ENCODE measurements around the gene PPP1R12B.
"Not testable (repeated sequence)": the region's sequence is repeated elsewhere in the genome, so short reads cannot be mapped to it uniquely, and the experiment has no call there.

Gene PPP1R12B

DNA sequence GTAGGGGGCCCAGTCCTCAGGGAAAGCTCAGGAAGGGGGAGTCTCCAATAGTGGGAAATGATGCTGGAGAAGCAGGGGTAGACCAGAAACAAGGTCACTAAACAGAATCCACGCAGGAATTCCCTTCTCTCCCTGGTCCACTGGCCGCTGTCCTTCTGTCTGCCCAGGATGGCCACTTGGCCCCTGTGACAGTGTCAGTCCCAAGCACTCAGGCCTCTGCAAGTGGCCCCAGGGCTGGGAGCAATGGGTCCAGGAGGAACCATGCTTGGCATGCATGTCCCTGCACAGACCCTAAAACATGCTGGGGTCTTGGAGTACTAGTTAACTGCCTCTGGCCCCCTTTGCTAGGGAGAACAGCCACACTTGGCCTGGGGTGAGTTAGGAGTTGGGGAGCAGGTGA lies 271.5 kb downstream of the PPP1R12B start:
- not testable (repeated sequence) for DNase-seq

DNA sequence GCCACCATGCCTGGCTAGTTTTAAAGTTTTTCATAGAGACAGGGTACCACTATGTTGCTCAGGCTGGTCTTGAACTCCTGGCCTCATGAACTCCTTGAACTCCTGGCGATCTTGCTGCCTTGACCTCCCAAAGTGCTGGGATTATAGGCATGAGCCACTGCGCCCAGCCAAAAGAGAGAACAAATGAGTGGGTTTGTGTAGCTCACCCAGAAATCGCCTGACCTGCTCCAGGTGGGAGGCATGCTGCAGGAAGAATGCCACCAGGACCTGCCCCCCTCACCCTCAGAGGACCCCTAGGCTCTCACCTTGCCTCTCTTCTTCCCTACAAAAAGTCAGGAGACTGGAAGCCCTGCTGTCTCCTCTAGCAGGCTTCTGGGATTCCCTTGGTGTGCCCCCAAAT lies 272.9 kb downstream of the PPP1R12B start:
- DNase-seq = no peak

DNA sequence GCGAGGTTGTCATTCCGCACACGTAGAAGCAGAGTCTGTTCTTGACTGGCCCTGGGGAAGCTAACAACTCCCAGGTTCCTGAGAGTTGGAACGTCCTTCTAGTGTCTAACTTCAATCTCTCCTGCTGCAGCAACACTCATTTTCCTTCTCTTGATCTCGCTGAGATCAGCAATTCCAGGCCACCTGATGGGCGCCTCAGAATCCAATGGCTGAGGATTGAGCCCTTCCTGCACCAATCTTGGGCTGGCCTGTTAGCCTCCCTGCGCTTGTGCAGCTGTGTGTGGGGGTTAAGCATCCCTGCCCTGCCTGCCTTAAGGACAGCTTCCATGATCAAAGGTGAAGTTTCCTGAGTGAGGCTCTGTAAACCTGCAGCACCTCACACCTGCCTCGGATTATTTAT lies 273.9 kb downstream of the PPP1R12B start:
- DNase-seq = no peak

DNA sequence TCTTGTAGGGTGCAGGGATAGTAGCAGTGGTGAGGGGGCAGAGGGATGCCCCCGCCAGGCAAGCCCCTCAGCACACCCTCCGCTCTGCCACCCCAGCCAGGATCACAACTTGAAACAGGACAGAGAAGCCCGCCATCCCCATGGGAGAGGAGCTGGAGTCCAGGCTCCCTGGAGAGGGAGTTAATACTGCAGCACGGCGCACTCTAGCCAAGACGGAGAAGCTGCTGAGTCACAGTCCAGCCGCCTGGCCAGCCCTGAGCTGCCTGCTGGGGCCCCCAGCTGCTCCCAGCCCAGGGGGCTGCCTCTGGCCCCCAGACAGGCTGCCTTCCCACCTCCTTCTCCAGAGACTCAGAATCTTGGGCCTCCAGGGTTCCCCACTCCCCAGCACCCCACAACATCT lies 274.6 kb downstream of the PPP1R12B start:
- DNase-seq = no peak

DNA sequence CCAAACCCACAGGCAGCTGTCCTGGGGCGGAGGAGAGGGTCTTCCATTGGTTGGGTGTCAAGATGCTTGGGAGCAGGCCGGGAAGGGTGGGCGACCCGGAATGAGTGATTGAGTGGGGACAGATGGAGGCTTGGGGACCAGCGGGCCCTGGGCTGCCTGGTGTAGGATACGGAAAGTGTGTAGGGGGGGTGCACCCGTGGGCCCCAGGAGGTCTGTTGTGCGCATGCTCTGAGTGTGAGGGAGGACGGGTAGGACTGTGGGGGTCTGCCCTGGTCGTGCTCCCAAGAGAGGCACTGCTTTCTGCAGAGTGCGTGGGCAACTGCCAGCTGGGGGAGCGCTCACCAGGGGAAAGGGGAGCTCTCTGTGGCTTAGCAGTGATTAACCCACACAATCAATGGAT lies 275.0 kb downstream of the PPP1R12B start:
- not testable (repeated sequence) for DNase-seq

DNA sequence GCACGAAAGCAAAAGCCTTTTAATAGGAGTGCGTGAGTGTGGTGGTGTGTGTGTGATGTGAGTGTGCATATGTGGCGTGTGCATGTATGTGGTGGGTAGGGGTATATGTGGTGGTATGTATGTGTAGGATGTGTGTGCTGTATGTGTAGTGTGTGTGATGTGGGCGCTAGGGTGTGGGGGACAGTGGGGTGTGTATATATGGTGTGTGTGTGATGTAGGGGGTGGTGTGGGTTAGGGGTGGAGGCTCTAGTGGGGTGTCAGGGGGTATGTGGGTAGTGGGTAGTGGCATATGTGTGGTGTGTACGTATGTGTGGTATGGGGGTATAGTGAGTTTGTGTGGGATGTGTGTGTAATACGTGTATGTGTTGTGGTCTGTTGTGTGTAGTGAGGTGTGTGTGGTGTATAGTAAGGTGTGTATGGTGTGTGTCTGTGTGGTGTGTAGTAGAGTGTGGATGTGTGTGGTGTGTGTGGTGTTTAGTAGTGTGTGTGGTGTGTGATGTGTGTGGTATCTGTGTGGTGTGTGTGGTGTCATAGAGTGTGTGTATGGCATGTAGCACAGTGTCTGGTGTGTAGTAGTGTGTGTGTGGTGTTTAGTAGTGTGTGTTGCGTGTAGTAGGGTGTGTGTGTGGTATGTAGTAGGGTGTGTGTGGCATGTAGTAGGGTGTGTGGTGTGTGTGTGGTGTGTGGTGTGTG lies 275.7 kb downstream of the PPP1R12B start:
- no peak for DNase-seq

DNA sequence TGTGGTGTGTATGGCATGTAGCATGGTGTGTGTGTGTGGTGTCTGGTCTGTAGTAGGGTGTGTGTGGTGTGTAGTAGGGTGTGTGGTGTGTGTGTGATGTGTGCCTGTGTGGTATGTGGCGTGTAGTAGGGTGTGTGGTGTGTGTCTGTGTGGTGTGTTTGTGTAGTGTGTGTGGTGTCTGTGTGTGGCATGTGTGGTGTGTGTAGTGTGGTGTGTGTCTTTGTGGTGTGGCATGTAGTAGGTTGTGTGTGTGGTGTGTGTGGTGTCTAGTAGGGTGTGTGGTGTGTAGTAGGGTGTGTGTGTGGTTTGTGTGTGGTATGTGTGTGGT lies 276.2 kb downstream of the PPP1R12B start:
- DNase-seq = no peak

DNA sequence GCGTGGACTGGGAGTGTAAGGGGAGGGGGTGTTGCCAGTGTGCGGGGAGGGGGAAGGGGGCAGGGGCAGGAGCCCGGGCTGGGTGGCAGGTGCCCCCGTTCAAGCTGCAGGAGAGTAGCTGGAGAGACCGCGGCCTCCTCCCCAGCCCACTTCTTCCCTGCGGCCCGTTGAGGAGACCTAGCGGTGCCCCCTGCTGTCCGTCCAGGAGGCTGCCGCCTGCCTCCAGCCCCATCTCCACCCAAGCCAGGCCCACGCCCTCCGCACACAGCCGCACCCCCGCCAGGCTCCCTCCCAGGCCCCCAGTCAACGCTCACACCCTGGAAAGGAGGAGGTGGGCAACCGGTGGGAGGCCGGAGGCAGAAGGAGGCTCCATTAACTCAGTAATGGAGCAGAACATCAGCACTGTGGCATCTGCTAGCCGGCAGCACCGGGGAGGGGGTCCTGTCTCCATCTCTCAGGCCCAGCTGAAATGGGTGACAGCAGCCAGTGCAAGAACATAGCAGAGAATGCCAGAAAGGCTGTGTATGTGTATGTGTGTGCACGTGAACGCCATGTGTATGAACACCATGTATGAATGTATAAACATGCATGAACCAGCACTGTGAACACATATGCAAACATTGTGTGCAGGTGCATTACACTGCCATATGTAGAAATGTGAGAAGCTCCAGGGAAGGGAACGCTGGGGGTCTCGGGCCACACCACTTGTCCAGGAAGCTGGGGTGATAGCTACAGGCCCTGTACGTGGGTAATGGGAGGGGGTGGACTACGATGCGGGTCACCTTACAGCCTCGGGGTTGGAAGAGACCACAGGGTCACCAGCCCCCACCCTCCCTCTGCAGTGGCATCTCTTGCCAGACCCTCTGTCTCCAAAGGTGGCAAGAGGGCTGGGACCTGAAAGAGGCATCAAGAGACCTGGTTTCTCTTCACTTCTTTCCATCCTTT lies 277.2 kb downstream of the PPP1R12B start:
- no peak for DNase-seq

DNA sequence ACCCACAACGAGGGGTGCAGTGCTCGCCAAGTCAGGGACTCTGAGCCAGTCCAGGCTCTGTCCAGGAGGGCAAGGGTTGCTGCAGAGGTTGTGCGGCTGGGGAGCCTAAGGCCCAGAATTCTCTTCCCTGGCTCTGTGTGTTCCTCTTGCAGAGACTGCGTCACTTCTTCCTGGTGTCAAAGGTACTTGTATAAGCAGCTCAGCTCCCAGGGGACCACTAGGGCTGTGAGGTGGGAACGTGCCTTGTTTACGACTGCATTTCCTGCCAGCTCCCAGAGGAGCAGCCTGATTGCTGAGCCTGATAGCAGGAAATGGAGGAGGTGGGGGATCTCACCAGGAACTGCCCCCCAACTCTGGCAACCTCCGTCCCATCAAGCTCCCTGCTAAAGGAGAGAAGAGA lies 278.5 kb downstream of the PPP1R12B start:
- not testable (repeated sequence) for DNase-seq

DNA sequence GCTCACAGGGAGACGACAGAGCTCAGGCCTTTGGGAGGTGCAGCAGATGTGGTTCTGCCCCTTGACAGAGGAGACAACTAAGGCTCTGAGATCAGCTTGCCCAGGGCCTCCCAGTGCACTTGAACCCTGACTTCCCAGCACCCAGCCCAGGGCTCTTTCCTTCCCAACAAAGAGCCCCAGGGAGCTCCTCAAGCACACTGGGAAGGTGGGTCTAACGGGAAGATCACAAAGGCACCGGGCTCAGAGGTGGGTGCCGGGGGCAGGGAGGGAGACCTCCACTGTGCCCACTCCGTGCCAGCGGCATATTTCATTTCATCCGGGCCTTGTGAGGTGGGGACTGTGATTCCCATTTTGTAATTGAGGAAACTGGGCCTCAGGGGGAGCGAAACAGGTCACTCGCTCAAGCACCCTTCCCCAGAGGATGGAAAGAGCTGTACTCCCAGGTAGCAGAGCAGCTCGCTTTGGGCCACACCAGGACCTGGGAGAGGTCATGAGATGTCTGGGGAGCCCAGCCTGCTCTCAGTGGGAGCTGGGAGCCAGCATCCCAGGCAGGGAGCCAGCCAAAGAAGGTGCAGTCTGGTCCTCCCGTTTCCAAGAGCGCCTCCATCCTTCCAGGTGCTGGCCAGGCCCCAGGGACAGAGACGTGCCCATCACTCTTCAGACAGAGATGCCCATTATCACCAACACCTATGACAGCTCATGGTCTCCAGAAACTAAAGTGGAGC lies 279.5 kb downstream of the PPP1R12B start:
- DNase-seq = no peak

DNA sequence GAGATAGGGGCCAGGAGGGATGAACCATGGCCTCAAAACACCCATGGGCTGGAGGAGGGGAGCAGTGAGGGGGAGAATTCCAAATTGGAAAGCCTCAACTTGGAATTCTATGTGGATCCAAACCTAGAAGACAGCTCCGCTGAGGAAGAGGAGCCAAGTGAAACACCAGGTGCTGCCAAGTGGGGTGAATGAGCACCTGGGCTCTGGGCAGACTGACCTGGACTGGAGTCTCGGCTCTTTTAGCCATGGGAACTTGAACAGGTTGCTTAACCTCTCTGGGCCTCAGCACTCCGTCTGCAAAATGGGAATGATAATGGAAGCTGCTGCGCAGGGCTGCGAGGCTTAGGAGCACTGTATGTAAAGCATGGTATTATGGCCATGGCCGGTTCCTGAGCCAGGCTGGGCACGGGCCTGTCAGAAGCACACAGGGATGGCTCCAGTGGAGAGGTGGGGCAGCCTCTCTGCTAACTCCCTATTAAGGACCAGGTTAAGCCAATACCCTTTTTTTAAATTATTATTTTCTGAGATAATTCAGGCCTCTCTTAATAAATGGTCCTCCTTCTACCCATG lies 280.2 kb downstream of the PPP1R12B start:
- DNase-seq = no peak

DNA sequence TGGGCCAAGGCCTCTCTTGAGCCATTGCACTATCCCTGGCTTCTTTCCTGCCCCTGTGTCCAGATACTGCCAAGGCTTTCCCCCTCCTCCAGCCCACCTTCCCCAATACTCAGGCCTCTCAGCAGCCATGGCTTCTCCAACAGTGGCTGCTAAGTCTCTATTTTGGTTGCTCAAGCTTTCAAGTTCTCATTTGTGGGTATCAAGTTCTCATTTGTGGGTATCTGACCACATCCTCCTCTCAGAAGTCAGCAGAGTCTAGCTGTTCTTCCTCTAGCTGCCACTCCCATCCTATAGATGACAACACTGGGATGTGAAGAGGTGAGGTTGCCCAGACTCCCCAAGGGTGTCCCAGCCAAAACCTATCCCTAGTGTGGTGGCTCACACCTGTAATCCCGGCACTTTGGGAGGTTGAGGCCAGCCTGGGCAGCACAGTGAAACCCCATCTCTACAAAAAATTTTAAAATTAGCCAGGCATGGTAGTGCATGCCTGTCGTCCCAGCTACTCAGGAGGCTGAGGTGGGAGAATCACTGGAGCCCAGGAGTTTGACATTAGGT lies 280.8 kb downstream of the PPP1R12B start:
- DNase-seq = not testable (repeated sequence)

DNA sequence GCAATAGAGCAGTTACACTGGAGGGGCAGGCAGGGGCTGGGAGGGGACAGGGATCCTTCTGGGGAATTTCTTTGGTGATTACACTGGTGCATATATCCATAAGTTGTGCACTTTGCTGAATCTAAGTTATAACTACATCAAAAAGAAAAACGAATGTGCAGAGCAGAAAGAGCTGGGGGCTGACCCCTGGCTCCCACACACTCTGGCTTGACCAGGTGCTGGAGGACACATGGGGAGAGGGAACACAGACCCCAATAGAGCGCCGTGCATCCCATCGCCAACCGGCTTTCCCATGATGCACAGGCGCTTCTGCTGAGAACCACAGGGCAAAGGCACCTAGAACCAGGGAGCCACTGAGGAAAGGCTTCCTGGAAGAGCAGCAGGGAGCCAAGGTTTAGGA lies 281.6 kb downstream of the PPP1R12B start:
- DNase-seq = not testable (repeated sequence)

DNA sequence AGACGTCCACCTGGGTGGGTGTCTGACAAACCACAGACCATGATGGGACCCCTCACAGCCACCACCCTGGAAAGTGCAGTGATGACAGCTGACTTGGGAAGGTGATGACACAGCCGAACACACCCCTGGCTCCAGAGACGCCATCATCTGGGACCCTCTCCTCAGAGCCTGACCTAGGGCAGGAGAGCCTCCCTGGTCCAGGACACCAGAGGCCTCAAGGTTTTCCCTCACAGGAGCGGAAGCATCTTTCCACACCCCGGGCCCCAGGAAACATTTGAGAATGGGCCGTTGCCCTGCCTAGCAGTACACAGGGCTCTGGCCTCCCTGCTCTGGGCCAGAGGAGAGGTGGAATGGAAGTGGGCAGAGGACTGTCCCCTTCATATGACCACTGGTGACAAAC lies 282.0 kb downstream of the PPP1R12B start:
- DNase-seq = no peak

DNA sequence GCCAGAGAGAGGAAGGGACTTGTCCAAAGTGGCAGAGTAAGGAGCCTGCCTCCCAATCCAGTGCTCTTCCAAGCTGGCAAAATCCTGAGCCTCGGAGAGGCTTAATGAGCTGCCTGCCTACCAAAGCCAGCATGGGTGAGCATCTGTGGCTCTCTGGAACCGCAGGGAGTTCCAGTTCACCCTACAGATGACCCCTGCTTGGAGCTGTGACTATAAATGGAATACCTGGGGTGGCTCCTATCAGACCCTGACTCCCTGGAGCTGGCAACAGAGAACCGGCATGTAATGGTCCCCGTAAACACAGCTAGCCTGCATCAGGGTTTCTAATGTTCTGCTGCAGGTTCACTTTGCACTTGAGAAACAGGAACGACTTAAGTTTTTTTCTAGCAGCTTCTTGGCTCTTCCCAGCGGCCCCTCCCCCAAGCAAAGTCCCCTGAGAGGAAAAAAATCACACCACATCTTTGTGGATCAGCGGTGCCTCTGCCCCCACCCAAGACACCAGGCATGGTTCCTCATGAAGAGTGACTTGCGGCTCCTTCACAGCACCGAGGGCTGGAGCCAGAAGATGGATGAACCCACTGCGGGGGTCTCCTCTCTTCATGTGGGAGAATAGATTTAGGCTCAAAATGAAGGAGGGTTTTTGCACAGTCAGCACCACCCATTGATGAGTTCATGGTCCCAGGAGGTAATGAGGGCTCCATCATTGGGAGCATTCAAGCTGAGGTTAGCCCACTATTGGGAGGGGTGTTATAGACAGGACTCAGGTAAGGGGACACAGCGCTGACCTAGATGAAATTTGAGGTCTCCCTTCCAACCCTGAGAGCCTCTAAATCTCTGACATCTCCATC lies 282.8 kb downstream of the PPP1R12B start:
- DNase-seq = no peak

DNA sequence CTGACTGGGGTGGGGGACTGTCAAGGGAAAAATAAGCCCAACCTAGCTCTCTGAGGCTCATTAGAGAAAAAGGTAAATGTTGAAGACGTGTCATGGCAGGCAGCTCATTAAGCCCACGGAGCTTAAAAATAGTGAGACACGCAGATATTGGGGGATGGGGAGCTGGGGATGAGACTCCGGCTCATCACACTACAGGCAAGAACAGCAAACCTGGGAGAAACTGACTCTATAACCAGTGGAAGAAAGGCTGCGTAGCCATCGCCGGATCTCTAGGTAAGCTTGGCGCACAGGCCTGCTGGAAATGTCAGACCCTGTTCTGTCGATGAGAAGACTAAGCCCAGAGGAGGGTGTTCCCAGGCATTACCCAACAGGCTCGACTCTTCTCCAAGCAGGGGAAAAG lies 283.7 kb downstream of the PPP1R12B start:
- no peak for DNase-seq

DNA sequence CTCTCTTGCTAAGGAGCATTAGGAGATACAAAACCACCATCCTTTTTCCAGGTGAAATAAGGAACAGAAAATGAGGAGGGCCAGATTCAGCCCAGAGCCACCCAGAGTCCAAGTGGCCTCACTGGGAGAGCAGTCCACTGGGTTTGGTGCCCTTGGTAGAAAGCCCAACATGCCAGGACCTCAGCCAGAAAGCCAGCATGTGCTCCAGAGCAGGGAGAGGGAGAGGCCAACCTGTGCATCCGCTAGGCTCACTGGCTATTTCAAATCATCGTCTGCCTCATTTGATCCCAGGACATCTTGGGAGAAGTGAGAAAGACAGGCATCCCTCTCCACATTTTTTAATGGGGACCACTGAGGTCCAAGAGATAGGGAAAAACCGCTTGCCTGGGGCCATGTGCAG lies 287.7 kb downstream of the PPP1R12B start:
- DNase-seq = not testable (repeated sequence)

DNA sequence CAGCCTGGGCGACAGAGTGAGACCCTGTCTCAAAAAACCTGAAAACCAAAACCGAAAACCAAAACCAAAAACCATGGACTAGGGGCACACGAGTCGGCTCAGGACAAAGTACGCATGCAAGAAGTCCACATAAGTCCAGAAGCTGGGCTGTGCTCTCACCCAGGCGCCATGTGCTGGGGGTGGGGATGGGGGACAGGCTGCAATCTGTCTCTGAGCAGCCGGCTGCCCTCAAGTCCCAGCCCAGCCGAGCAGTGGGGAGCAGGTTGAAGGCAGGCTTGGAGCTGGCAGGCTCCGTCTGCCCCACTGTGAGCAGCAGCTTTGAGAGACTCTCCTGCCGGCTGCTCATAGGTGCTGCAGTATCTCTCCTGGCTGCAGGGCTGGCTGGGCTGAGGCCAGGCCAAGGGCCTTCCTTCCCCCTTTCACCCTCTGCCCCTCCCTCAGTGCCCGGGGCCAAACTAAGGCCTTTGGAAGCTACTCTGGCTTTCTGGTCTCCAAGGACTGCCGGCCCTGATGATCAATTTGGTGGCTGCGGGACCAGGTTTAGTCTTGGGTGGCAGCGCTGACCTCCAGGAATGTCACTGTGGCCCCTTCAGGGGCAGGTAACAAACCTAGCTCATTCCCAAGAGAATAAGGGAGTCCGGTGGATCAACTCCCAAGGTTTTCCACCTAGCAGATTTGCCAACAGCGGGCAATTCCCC lies 289.0 kb downstream of the PPP1R12B start:
- DNase-seq = not testable (repeated sequence)

DNA sequence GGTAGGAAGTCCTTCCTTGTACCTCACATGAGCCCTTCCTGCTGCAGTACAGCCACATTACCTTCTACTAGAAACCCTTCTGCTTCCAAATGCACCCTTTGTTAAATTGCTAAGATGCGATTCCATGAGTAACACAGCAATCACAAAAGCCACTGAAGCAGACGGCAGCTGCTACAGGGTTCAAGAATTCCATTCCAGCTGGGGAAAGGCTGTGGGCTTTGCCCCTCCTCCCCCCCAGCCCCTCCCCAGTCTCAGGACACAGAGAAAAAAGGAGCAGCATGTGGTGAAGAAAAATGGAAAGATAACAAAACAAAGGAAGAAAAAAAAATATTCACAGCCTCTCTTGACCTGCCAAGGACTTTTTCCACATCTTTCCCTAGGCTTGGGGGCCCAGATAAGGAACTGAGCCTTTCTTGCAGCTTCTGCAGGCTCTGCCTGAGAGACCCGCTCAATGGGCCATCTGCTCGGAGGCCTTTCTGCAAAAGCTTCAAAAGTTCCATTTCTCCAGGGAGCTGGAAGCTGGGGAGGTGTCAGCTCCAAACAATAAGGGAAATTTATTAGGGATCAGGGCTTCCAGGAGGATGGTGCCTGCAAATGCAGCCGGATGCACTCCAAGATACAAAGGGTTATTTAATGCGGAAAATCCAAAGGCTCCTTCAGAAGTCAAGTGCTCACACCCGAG lies 289.7 kb downstream of the PPP1R12B start:
- DNase-seq = no peak

DNA sequence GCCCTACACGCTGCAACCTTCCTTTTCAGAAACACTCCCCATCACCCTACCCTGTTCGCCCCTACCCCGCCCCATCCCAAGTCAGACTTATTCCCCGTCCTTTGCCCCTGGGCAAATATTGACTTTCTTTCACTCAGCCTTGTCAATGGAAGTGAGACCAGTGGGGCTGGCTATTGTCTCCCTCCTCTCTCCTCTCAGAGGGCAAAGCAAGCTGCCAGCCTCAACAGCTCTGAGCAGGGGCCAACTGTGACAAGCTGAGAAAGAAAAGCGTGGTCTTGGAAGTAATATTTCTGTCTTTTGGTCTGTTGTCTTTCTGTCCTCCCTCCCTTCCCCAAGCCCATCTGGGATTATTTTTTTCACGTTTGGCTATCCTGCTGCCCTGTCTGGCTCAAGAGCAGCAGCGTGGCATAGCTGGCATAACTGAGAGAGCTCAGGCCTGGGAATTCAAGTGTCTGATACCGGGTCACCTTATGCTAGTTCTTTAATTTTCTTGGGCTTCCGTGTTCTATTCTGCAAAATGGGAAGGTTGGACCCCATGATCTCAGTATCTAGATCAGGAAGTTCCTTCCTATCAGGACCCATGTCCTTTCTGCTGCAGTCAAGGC lies 290.3 kb downstream of the PPP1R12B start:
- DNase-seq = not testable (repeated sequence)
